Activated CD8-positive, alpha-beta memory T cell treated with anti-CD3 and anti-CD28 coated beads, Interleukin-2, amount 10 ng/mL, durations not matched to agents 7 days and 5 days (primary cell): ENCODE results near the gene TMEM69. TPM values are rescaled to one million over a fixed set of nuclear protein-coding genes. Genes with fewer than 3 reads are reported as not detected.

ENCODE experiments used
- ATAC-seq: fragments of 150-1000 bp; cut with Tn5 transposase; one replicate; pipeline ENCODE4 v1.10.0; 2021; ENCODE audit warnings: moderate library complexity
- CTCF ChIA-PET: fragments of 350-600 bp; sonication (Branson Sonifier 250); formaldehyde crosslinking; loops from one replicate; lab custom pipeline; 2021; ENCODE audit warnings: antibody characterized with exemption; lab: Charles Lee
- DNase-seq: peaks from one replicate; pipeline ENCODE4 v3.0.0-alpha.2; 2020
- H3K27ac Mint-ChIP-seq: one replicate; pipeline ENCODE4 v1.8.0; 2021; ENCODE audit warnings: mild to moderate bottlenecking, mixed read lengths
- H3K27me3 Mint-ChIP-seq: one replicate; pipeline ENCODE4 v1.8.0; 2021; ENCODE audit warnings: mixed read lengths
- H3K36me3 Mint-ChIP-seq: one replicate; pipeline ENCODE4 v1.8.0; 2021; ENCODE audit warnings: mild to moderate bottlenecking, mixed read lengths
- H3K4me1 Mint-ChIP-seq: one replicate; pipeline ENCODE4 v1.8.0; 2021; ENCODE audit warnings: mixed read lengths
- H3K4me3 Mint-ChIP-seq: one replicate; pipeline ENCODE4 v1.8.0; 2021; ENCODE audit warnings: mild to moderate bottlenecking, moderate library complexity, mixed read lengths
- H3K9me3 Mint-ChIP-seq: one replicate; pipeline ENCODE4 v1.8.0; 2022; ENCODE audit warnings: low read depth, mixed read lengths
- total RNA-seq, 2 experiments: library from RNA; stranded (reverse); gene quantifications; one replicate each; pipeline ENCODE4 v1.2.3, GENCODE V29; 2021

The TMEM69 gene, protein sequence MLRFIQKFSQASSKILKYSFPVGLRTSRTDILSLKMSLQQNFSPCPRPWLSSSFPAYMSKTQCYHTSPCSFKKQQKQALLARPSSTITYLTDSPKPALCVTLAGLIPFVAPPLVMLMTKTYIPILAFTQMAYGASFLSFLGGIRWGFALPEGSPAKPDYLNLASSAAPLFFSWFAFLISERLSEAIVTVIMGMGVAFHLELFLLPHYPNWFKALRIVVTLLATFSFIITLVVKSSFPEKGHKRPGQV
- total RNA-seq: 10 to 100 TPM; 20.9 to 24.0 TPM

- peak; percentile 88 for DNase-seq
- CTCF ChIA-PET: interaction anchor here (0.6 to 1.8 kb wide), 4 partner anchors 63 to 512 kb away, joined by 3 to 6 read pairs (median 3); partner anchors contain the start of gene IPP
- ATAC-seq: peak; percentile 18
- Mint-ChIP-seq H3K27ac (peak within 1 kb of the TSS; percentile 98), H3K36me3 (peaks cover 23% of the 10 kb centered on the region), H3K4me1 (peaks cover 29% of the 10 kb centered on the region), H3K27me3 (no peaks in the 10 kb centered on the region), H3K9me3 (no peaks in the 10 kb centered on the region), H3K4me3 (peak within 1 kb of the TSS; percentile 91)
These were observed at the start of gene TMEM69 for GRCh38 chr1:45687754-45688740. Gene TMEM69 (plus strand): TSS chr1:45688181. CDS start chr1:45691069, 2,888 bp downstream.

DNA sequence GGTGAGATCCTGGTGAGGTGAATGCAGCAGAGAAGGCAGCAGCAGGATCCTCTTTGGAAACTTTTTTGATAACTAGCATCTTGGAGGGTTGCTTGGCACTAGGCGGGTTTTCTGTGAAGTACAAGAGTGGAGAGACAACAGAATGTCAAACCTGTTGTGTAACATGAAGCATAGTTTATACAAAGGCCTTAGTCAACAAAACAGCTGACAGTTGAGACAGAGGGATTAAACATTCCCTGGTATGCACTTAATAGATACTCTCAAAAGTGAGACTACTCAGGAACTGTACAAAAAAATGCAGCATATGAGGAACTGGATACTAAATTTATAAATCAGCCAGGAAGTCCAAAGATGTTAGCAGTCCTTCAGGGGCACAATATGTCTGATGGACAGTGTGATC is 47.7 kb upstream of the TMEM69 start:
- DNase-seq (no peak), ATAC-seq (no peak)
- peak overlapping the region; percentile 12 for H3K27ac Mint-ChIP-seq
- CTCF ChIA-PET: no interaction called here
- no peak overlapping the region for H3K4me3 Mint-ChIP-seq
- H3K9me3 Mint-ChIP-seq: no peaks in the 10 kb centered on the region
- no peaks in the 10 kb centered on the region for H3K27me3 Mint-ChIP-seq
- peaks cover 2% of the 10 kb centered on the region for H3K4me1 Mint-ChIP-seq
- H3K36me3 Mint-ChIP-seq: peaks cover 23% of the 10 kb centered on the region

- DNase-seq (no peak), ATAC-seq (no peak)
- H3K9me3 Mint-ChIP-seq: no peaks in the 10 kb centered on the region
- CTCF ChIA-PET: no interaction called here
- peaks cover 2% of the 10 kb centered on the region for H3K4me1 Mint-ChIP-seq
- H3K36me3 Mint-ChIP-seq: peaks cover 27% of the 10 kb centered on the region
- no peaks in the 10 kb centered on the region for H3K27me3 Mint-ChIP-seq
- H3K27ac Mint-ChIP-seq: no peak overlapping the region
- H3K4me3 Mint-ChIP-seq: no peak overlapping the region
These were observed 44.7 kb upstream of the TMEM69 start for GRCh38 chr1:45643321-45643720.

GRCh38 chr1:45643978-45644377 is 44.0 kb upstream of the TMEM69 start:
- CTCF ChIA-PET: no interaction called here
- H3K9me3 Mint-ChIP-seq: no peaks in the 10 kb centered on the region
- peaks cover 29% of the 10 kb centered on the region for H3K36me3 Mint-ChIP-seq
- no peak overlapping the region for H3K4me3 Mint-ChIP-seq
- no peak overlapping the region for H3K27ac Mint-ChIP-seq
- DNase-seq (no peak), ATAC-seq (no peak)
- peaks cover 2% of the 10 kb centered on the region for H3K4me1 Mint-ChIP-seq
- H3K27me3 Mint-ChIP-seq: no peaks in the 10 kb centered on the region

DNA sequence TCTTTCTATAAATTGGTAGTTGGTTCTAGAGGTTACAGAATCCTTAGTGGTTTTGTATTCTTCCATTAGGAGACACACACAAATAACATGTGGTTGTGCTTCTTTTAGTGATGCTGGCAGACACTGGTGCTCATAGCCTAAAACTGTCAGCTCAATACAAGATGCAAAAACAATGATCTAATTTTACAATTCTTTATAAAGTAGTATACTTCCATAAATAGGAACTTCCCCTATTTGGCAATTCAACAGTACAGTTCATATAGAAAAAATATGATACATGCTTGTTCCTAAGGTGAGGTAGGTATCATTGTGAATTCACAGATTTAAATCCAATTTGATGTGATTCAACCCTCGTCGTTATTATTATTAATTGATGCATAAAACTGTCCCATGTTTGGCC is 43.3 kb upstream of the TMEM69 start:
- CTCF ChIA-PET: no interaction called here
- H3K9me3 Mint-ChIP-seq: no peaks in the 10 kb centered on the region
- H3K27me3 Mint-ChIP-seq: no peaks in the 10 kb centered on the region
- DNase-seq: no peak
- no peak overlapping the region for H3K4me3 Mint-ChIP-seq
- no peak overlapping the region for H3K27ac Mint-ChIP-seq
- H3K36me3 Mint-ChIP-seq: peaks cover 30% of the 10 kb centered on the region
- peaks cover 2% of the 10 kb centered on the region for H3K4me1 Mint-ChIP-seq
- no peak for ATAC-seq

GRCh38 chr1:45647248-45648021 is 40.5 kb upstream of the TMEM69 start:
- CTCF ChIA-PET: no interaction called here
- DNase-seq (no peak), ATAC-seq (no peak)
- no peaks in the 10 kb centered on the region for H3K9me3 Mint-ChIP-seq
- peaks cover 2% of the 10 kb centered on the region for H3K4me1 Mint-ChIP-seq
- no peak overlapping the region for H3K4me3 Mint-ChIP-seq
- H3K27me3 Mint-ChIP-seq: no peaks in the 10 kb centered on the region
- H3K36me3 Mint-ChIP-seq: peaks cover 27% of the 10 kb centered on the region
- H3K27ac Mint-ChIP-seq: no peak overlapping the region

- ATAC-seq: peak; percentile 39
- peaks cover 18% of the 10 kb centered on the region for H3K4me1 Mint-ChIP-seq
- peaks cover 61% of the 10 kb centered on the region for H3K36me3 Mint-ChIP-seq
- H3K4me3 Mint-ChIP-seq: no peak overlapping the region
- H3K27me3 Mint-ChIP-seq: no peaks in the 10 kb centered on the region
- H3K27ac Mint-ChIP-seq: no peak overlapping the region
- H3K9me3 Mint-ChIP-seq: no peaks in the 10 kb centered on the region
- no peak for DNase-seq
- CTCF ChIA-PET: no interaction called here
These were observed 33.3 kb upstream of the TMEM69 start for GRCh38 chr1:45654540-45655280.

- Mint-ChIP-seq H3K4me1 (peaks cover 18% of the 10 kb centered on the region), H3K27ac (no peak overlapping the region), H3K27me3 (no peaks in the 10 kb centered on the region), H3K4me3 (no peak overlapping the region), H3K36me3 (peaks cover 63% of the 10 kb centered on the region), H3K9me3 (no peaks in the 10 kb centered on the region)
- DNase-seq (no peak), ATAC-seq (no peak)
- CTCF ChIA-PET: interaction anchor here (0.6 to 1.0 kb wide), 3 partner anchors 11 to 337 kb away, joined by 3 to 4 read pairs (median 3); no protein-coding TSS in a partner anchor
These were observed 31.3 kb upstream of the TMEM69 start for GRCh38 chr1:45656573-45657226.

DNA sequence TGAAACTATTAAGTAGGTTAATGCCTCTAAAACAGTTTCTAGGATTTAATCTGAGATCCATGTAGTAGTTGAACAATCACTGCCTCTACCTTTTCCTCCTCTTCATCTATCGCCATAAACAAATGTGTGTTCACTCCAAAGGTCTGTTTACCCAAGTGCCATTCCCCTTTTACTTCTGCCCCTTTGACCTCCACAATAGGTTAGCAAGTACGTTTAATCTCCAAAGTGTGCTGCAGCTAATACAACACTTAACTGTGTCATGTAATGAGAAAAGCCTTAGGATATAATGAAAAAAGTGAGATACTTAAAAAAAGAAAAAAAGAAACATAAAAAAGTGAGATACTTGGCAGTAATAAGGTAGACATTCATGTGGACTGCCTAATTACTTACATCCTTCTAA is 29.8 kb upstream of the TMEM69 start:
- peaks cover 19% of the 10 kb centered on the region for H3K4me1 Mint-ChIP-seq
- CTCF ChIA-PET: no interaction called here
- H3K27me3 Mint-ChIP-seq: no peaks in the 10 kb centered on the region
- no peaks in the 10 kb centered on the region for H3K9me3 Mint-ChIP-seq
- no peak overlapping the region for H3K27ac Mint-ChIP-seq
- ATAC-seq: no peak
- H3K36me3 Mint-ChIP-seq: peaks cover 55% of the 10 kb centered on the region
- H3K4me3 Mint-ChIP-seq: no peak overlapping the region
- DNase-seq: no peak

- Mint-ChIP-seq H3K36me3 (peaks cover 52% of the 10 kb centered on the region), H3K27me3 (no peaks in the 10 kb centered on the region), H3K27ac (no peak overlapping the region), H3K4me1 (peaks cover 22% of the 10 kb centered on the region), H3K9me3 (no peaks in the 10 kb centered on the region), H3K4me3 (no peak overlapping the region)
- ATAC-seq: no peak
- DNase-seq: no peak
- CTCF ChIA-PET: no interaction called here
These were observed 28.8 kb upstream of the TMEM69 start for GRCh38 chr1:45659222-45659621.

- H3K4me3 Mint-ChIP-seq: no peak overlapping the region
- ATAC-seq (no peak), DNase-seq (no peak)
- peaks cover 18% of the 10 kb centered on the region for H3K4me1 Mint-ChIP-seq
- CTCF ChIA-PET: no interaction called here
- H3K27me3 Mint-ChIP-seq: no peaks in the 10 kb centered on the region
- H3K27ac Mint-ChIP-seq: no peak overlapping the region
- H3K36me3 Mint-ChIP-seq: peaks cover 45% of the 10 kb centered on the region
- no peaks in the 10 kb centered on the region for H3K9me3 Mint-ChIP-seq
These were observed 27.6 kb upstream of the TMEM69 start for GRCh38 chr1:45660336-45660735.

DNA sequence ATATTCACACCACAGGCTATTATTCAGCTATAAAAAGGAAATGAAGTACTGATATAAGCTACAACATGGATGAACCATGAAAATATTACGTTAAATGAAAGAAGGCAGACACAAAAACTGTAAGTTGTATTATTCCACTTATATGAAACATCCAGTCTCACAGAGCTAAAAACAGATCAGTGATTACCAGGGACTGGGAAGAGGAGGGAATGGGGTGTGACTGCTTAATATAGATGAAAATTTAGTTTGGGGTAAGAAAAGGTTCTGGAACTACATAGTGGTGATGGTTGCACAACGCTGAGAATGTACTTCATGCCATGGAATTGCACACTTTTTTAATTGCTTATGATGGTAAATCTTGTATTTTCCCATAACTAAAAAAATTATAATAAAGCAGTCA is 21.1 kb upstream of the TMEM69 start:
- peaks cover 12% of the 10 kb centered on the region for H3K4me1 Mint-ChIP-seq
- H3K27me3 Mint-ChIP-seq: no peaks in the 10 kb centered on the region
- ATAC-seq (no peak), DNase-seq (no peak)
- H3K27ac Mint-ChIP-seq: no peak overlapping the region
- CTCF ChIA-PET: no interaction called here
- H3K36me3 Mint-ChIP-seq: peaks cover 19% of the 10 kb centered on the region
- no peak overlapping the region for H3K4me3 Mint-ChIP-seq
- H3K9me3 Mint-ChIP-seq: no peaks in the 10 kb centered on the region
